Neural cell (in vitro differentiated cells): ENCODE results near the gene RGS13. TPM values are rescaled to one million over a fixed set of nuclear protein-coding genes. Genes with fewer than 3 reads are reported as not detected.
A peak's percentile ranks its signal among the peaks of the same experiment; 100 is the strongest.

Experiments
- H2AFZ ChIP-seq: fragments of 200-600, 300-800 bp; sonication (generic), shearing (Covaris generic); 2 replicates; pipeline ENCODE4 v1.6.0; 2014; ENCODE audit warnings: low read depth, mild to moderate bottlenecking, antibody characterized with exemption, low read length, moderate library complexity
- H3F3A ChIP-seq: fragments of 200-600 bp; shearing (Covaris generic); 2 replicates; pipeline ENCODE4 v1.6.1; 2016; ENCODE audit warnings: mild to moderate bottlenecking, moderate library complexity, mixed read lengths, antibody characterized with exemption, low read length; ENCODE audit not compliant: insufficient read depth, poor library complexity, severe bottlenecking
- H3K27ac ChIP-seq: fragments of 200-600, 300-800 bp; sonication (generic), shearing (Covaris generic); 2 replicates; pipeline ENCODE4 v1.5.1; 2014; ENCODE audit warnings: mild to moderate bottlenecking, low read length, moderate library complexity
- H3K27me3 ChIP-seq: fragments of 300-800, 200-600 bp; sonication (generic), shearing (Covaris generic); 2 replicates; pipeline ENCODE4 v1.6.0; 2014; ENCODE audit warnings: mild to moderate bottlenecking, low read depth, low read length, moderate library complexity; ENCODE audit not compliant: insufficient read depth
- H3K36me3 ChIP-seq: fragments of 300-800, 200-600 bp; sonication (generic), shearing (Covaris generic); 2 replicates; pipeline ENCODE4 v1.5.1; 2014; ENCODE audit warnings: mild to moderate bottlenecking, antibody characterized with exemption, low read length, moderate library complexity; ENCODE audit not compliant: insufficient read depth
- H3K4me2 ChIP-seq: fragments of 300-800, 200-600 bp; sonication (generic), shearing (Covaris generic); 2 replicates; pipeline ENCODE4 v1.6.0; 2014; ENCODE audit warnings: mild to moderate bottlenecking, low read length
- H3K4me3 ChIP-seq: fragments of 300-800, 200-600 bp; sonication (generic), shearing (Covaris generic); 2 replicates; pipeline ENCODE4 v1.5.1; 2014; ENCODE audit warnings: mild to moderate bottlenecking, low read length, moderate library complexity
- H3K79me2 ChIP-seq: fragments of 200-600 bp; shearing (Covaris generic); replicated peaks from 2 replicates; pipeline ENCODE4 v1.6.0; 2014; ENCODE audit warnings: mild to moderate bottlenecking, low read length, moderate library complexity; ENCODE audit not compliant: insufficient read depth
- H3K9ac ChIP-seq: fragments of 300-800, 200-600 bp; sonication (generic), shearing (Covaris generic); 2 replicates; pipeline ENCODE4 v1.6.1; 2016; ENCODE audit warnings: mild to moderate bottlenecking, low read length, mixed read lengths
- H3K9me2 ChIP-seq: fragments of 200-600 bp; shearing (Covaris generic); 2 replicates; pipeline ENCODE4 v1.6.1; 2016; ENCODE audit warnings: mild to moderate bottlenecking, low read length, mixed read lengths; ENCODE audit not compliant: insufficient read depth
- H3K9me3 ChIP-seq: fragments of 200-600, 300-800 bp; sonication (generic), shearing (Covaris generic); 2 replicates; pipeline ENCODE4 v1.6.1; 2016; ENCODE audit warnings: mild to moderate bottlenecking, mixed run types, low read length, moderate library complexity, mixed read lengths
- H4K20me1 ChIP-seq: fragments of 200-600 bp; shearing (Covaris generic); 2 replicates; pipeline ENCODE4 v1.6.1; 2016; ENCODE audit warnings: mild to moderate bottlenecking, mixed run types; ENCODE audit not compliant: insufficient read depth
- EP300 ChIP-seq: fragments of 450-650 bp; conservative IDR thresholded peaks from 2 replicates; pipeline ENCODE4 v1.6.1; 2014; ENCODE audit warnings: antibody characterized with exemption, mild to moderate bottlenecking, moderate library complexity; ENCODE audit not compliant: poor library complexity, severe bottlenecking
- EZH2 ChIP-seq: fragments of 200-600, 300-800 bp; shearing (Covaris generic), sonication (generic); IDR thresholded peaks from 2 replicates; pipeline ENCODE4 v1.6.1; 2014; ENCODE audit warnings: antibody characterized with exemption, low read length, borderline replicate concordance, mild to moderate bottlenecking; ENCODE audit not compliant: insufficient read depth, poor library complexity, severe bottlenecking
- MXI1 ChIP-seq: fragments of 450-650 bp; conservative IDR thresholded peaks from 2 replicates; pipeline ENCODE4 v1.6.1; 2014; ENCODE audit warnings: antibody characterized with exemption, mild to moderate bottlenecking; ENCODE audit not compliant: poor library complexity, severe bottlenecking
- POLR2AphosphoS5 ChIP-seq: IDR thresholded peaks from 2 replicates; pipeline ENCODE4 v1.6.1; 2012
- RAD21 ChIP-seq: fragments of 450-650 bp; conservative IDR thresholded peaks from 2 replicates; pipeline ENCODE4 v1.6.1; 2014; ENCODE audit warnings: antibody characterized with exemption, mild to moderate bottlenecking, moderate library complexity
- SMC3 ChIP-seq: fragments of 450-650 bp; conservative IDR thresholded peaks from 2 replicates; pipeline ENCODE4 v1.6.1; 2014; ENCODE audit warnings: antibody characterized with exemption, mild to moderate bottlenecking, moderate library complexity; ENCODE audit not compliant: poor library complexity
- TAF1 ChIP-seq: IDR thresholded peaks from 2 replicates; pipeline ENCODE4 v1.6.1; 2012; ENCODE audit warnings: low read depth
- polyA plus RNA-seq: library from polyadenylated mRNA; depleted of rRNA; stranded (reverse); fragments of >200 nt; gene quantifications from 2 replicates; pipeline ENCODE4 v1.2.3, GENCODE V29; 2014
- TF ChIP-seq, protein P1 (sequence below): IDR thresholded peaks from 2 replicates; pipeline ENCODE4 v1.6.1; 2012; ENCODE audit warnings: borderline replicate concordance
- TF ChIP-seq, protein P2 (sequence below): fragments of 450-650 bp; IDR thresholded peaks from 2 replicates; pipeline ENCODE4 v1.5.1; 2014; ENCODE audit warnings: antibody characterized with exemption, mild to moderate bottlenecking, moderate library complexity; ENCODE audit not compliant: poor library complexity, severe bottlenecking

Gene RGS13
- polyA plus RNA-seq, 1 donor from 2014 or later = not detected

DNA sequence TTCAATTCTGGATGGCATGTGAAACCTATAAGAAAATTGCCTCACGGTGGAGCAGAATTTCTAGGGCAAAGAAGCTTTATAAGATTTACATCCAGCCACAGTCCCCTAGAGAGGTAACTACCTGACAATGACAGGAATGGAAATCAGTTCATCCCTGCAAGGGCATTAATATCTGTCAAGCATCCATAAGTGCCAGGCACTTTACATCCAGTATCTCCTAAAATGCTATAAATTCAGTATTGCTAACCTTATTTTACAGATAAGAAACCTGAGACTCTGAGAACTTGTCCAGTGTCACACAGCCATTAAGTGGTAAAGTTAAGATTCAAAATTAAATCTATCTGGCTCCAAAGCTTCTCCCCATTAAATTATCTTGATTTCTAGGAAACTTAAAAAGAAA, 22.3 kb downstream of the RGS13 start:
- Histone ChIP-seq H3K79me2 (no peaks in the 10 kb centered on the region), H3K4me3 (peak overlapping the region; percentile 28), H3K27me3 (no peaks in the 10 kb centered on the region), H4K20me1 (no peaks in the 10 kb centered on the region), H3K36me3 (no peaks in the 10 kb centered on the region), H3K9me3 (no peaks in the 10 kb centered on the region), H3K4me2 (peak overlapping the region; percentile 37), H2AFZ (no peak overlapping the region), H3K27ac (peak overlapping the region; percentile 91), H3K9ac (peak overlapping the region; percentile 52), H3F3A (no peaks in the 10 kb centered on the region), H3K9me2 (no peaks in the 10 kb centered on the region)
- peak; percentile 47 for TF ChIP-seq RAD21
- TF ChIP-seq TAF1 = no peak
- TF ChIP-seq, protein P1, sequence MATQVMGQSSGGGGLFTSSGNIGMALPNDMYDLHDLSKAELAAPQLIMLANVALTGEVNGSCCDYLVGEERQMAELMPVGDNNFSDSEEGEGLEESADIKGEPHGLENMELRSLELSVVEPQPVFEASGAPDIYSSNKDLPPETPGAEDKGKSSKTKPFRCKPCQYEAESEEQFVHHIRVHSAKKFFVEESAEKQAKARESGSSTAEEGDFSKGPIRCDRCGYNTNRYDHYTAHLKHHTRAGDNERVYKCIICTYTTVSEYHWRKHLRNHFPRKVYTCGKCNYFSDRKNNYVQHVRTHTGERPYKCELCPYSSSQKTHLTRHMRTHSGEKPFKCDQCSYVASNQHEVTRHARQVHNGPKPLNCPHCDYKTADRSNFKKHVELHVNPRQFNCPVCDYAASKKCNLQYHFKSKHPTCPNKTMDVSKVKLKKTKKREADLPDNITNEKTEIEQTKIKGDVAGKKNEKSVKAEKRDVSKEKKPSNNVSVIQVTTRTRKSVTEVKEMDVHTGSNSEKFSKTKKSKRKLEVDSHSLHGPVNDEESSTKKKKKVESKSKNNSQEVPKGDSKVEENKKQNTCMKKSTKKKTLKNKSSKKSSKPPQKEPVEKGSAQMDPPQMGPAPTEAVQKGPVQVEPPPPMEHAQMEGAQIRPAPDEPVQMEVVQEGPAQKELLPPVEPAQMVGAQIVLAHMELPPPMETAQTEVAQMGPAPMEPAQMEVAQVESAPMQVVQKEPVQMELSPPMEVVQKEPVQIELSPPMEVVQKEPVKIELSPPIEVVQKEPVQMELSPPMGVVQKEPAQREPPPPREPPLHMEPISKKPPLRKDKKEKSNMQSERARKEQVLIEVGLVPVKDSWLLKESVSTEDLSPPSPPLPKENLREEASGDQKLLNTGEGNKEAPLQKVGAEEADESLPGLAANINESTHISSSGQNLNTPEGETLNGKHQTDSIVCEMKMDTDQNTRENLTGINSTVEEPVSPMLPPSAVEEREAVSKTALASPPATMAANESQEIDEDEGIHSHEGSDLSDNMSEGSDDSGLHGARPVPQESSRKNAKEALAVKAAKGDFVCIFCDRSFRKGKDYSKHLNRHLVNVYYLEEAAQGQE = peak; percentile 65
- TF ChIP-seq SMC3 = no peak
- TF ChIP-seq POLR2AphosphoS5 = peak; percentile 74
- TF ChIP-seq EP300 = peak; percentile 87
- TF ChIP-seq, protein P2, sequence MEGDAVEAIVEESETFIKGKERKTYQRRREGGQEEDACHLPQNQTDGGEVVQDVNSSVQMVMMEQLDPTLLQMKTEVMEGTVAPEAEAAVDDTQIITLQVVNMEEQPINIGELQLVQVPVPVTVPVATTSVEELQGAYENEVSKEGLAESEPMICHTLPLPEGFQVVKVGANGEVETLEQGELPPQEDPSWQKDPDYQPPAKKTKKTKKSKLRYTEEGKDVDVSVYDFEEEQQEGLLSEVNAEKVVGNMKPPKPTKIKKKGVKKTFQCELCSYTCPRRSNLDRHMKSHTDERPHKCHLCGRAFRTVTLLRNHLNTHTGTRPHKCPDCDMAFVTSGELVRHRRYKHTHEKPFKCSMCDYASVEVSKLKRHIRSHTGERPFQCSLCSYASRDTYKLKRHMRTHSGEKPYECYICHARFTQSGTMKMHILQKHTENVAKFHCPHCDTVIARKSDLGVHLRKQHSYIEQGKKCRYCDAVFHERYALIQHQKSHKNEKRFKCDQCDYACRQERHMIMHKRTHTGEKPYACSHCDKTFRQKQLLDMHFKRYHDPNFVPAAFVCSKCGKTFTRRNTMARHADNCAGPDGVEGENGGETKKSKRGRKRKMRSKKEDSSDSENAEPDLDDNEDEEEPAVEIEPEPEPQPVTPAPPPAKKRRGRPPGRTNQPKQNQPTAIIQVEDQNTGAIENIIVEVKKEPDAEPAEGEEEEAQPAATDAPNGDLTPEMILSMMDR = no peak
- TF ChIP-seq EZH2 = no peak
- no peak for TF ChIP-seq MXI1

DNA sequence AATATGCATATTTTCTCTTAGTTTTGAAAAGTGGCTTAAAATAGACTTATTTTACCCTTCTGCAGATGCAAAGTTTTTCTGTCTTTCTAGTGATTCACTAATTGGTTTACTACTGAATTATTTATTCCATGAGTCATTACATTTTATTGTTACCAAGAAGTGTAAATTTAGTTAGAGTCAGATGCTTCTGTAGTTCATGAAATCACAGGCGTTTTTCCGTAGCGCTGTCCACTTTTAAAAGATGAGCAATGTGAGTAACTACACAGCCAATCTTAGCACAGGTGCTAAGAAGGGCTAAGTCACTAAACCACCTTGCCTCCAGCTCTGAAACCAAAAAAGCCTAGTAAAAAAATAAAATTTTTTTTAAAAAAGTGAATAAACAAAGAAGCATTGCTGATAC, 24.7 kb downstream of the RGS13 start:
- H3K9me2 ChIP-seq = no peaks in the 10 kb centered on the region
- no peaks in the 10 kb centered on the region for H3K9me3 ChIP-seq
- H3F3A ChIP-seq = no peaks in the 10 kb centered on the region
- no peak overlapping the region for H3K4me2 ChIP-seq
- no peak overlapping the region for H3K4me3 ChIP-seq
- H2AFZ ChIP-seq = no peak overlapping the region
- TF ChIP-seq MXI1 (no peak), SMC3 (no peak), RAD21 (no peak), TAF1 (no peak), POLR2AphosphoS5 (no peak), EZH2 (no peak), EP300 (no peak)
- TF ChIP-seq, protein P2 = no peak
- TF ChIP-seq, protein P1 = no peak
- H3K79me2 ChIP-seq = no peaks in the 10 kb centered on the region
- no peak overlapping the region for H3K9ac ChIP-seq
- no peaks in the 10 kb centered on the region for H3K27me3 ChIP-seq
- H3K36me3 ChIP-seq = no peaks in the 10 kb centered on the region
- H3K27ac ChIP-seq = no peak overlapping the region
- no peaks in the 10 kb centered on the region for H4K20me1 ChIP-seq
